GM18511 (cell line): Measurements from ENCODE around the gene MLYCD.

Experiments
- ATAC-seq: cut with Tn5 transposase; IDR thresholded peaks from one replicate; pipeline ENCODE4 v1.9.1; 2021; ENCODE audit warnings: mild to moderate bottlenecking, moderate library complexity; ENCODE audit not compliant: unreplicated experiment

Gene MLYCD

DNA sequence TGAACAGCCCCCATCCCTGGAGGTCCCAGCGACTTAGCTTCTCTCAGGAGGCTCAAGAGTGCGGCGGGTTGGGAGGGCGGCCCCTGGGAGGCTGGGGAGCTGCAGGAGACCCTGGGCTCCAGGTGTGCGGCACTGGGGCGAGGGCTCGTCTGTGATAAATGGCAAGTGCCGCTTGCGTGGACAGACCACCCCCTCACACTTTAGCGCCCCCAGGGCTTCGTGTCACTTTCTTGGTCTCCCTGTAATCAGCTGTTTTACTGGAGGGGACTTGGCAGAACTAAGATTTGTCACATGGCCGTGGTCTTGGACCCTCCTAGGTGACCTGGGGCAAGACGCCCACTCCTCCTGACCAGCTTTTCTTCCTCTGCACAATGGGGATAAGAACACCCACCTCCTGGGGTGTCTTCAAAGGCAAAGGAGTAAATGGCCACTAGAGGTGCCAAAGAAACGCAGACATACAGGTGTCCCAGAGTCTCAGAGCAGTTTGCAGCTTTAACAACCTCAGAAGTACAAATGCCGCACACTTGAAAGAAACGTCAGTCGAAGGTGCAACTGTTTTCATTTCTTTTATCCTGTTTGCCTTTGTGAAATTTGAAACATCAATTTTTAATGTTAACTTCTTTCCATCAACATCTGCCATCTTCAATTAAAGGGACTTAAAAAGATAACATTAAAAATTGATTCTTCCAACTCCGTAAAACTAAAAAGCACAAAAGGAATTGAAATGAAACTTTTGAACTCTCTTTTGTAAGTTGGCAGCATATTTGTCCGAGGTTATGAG is 55.1 kb downstream of the MLYCD start:
- ATAC-seq = no peak

DNA sequence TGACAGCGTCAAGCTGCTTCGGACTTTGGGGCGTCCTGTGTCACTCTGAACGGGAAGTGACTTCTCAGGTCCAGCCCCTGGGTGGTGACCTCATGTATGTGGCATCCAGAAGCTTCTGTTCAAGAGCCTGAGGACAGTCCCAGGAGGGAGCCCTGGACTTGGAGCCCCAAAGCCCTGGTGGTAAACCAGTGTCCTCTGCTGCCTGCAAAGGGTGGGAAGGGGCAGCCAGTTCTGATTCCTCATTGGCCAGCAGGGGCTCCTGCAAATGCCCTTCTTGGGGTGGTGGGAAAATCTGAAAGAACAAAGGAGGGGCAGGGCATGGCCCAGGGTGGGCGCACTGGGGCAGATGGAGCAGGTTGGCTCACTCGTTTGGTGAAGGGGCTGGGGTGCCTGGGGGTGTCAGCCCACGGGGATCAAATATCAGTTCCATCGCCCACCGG is 55.7 kb downstream of the MLYCD start:
- ATAC-seq = no peak

DNA sequence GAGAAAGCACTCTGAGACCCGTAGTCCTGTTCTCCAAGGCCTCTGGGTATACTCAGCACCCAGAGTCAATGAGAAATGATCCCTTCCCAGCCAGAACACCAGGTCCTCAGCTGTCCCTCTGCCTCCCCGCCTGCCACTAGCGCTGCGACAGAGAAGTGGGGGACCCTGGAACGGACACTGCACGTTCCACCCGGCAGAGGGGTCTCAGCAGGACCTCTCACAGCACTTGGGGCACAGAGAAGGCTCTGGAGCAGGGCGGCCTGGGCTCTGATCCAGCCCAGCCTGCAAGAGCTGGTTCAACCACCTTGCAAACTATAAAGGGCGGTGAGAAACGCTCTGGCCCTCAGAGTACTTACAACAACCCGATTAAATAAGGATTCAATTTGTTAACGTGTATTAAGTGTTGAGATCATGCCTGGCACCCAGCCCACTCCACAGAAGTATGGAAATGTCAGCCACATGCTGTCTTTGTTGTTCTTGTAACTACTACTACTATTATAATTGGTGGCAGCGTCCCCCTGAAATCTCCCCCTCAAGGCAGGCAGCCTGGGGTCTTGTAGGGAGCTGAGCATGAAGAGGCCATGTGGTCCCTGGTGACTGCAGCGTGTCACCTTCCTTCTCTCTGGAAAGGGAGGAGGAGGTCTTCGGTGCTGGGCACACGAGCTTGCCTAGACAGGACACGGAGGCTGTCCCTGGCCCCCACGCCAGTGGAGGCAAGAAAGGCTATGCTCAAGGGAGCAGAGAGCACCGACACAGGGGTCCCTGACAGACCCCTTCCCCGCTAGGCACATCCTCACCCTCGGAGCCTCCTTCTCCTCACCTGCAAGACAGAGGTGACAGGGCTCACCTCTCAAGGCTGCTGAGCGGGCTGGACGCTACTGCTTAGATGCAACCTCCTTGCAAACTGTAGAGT is 56.6 kb downstream of the MLYCD start:
- no peak for ATAC-seq

DNA sequence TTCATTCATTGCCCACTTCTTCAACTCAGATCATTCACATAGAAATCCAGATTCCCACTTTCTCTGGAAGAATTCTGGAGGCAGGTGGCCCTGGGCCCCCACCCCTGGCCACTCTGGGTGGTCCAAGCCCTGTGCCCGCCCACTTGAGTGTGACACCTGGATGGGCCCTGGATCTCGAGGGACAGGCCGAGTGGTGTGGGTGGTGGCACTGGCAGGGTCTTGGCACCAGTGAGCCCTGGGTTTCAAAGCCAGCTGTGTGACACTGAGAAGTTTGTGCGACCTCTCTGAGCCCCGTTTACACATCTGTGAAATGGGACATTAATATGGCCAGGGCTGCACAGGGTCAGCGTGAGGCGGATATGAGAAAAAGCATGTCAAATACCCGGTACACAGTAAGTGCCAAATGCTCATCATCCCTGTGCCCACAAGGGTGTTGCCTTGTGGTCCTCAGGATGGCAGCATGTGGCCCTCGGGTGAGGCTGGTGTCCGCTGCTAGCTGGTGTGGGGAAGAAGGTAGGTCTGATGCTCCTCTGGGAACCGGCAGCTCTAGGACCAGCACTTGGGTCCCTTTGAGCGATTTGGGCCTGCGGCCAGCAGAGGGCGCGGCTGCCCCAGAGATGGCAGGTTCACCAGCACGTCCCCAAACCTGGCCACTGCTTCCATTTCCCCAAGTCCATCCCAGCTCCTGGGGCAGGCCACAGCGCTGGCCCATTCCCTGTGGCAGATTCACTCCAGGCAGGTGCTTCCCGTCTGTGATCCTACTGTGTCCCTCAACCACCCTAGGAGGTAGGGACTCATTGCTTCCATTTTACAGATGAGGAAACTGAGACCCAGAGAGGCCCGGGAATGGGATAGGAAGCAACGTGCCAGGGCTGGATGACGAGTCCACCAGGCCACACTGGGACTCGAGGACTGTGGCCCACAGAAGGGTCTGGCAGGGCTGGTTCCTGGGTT is 57.7 kb downstream of the MLYCD start:
- peak; percentile 50 for ATAC-seq

DNA sequence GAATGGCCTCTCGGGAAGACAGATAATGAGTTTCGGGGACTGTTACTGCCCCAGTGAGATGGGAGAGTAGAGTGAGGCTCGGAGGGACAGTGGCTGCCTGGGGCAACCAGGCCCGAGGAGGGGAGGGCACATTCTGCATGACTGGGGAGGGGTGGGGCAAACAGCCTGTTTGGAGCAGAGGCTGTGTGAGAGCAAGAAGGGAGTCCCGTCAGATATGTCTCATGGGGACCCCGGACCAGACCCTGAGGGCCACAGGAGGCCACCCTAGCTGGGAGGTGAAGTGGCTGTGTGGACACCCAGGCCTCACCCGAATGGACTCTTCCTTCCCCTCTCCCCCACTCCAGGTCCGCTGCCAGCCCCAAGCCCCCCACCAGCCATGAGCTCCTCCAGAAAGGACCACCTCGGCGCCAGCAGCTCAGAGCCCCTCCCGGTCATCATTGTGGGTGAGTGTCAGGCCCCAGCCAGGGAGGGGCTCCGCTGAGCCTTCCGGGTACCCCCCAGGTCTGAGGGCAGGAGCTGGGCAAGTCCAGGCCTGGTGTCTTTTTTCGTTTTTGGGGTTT is 58.5 kb downstream of the MLYCD start:
- no peak for ATAC-seq

DNA sequence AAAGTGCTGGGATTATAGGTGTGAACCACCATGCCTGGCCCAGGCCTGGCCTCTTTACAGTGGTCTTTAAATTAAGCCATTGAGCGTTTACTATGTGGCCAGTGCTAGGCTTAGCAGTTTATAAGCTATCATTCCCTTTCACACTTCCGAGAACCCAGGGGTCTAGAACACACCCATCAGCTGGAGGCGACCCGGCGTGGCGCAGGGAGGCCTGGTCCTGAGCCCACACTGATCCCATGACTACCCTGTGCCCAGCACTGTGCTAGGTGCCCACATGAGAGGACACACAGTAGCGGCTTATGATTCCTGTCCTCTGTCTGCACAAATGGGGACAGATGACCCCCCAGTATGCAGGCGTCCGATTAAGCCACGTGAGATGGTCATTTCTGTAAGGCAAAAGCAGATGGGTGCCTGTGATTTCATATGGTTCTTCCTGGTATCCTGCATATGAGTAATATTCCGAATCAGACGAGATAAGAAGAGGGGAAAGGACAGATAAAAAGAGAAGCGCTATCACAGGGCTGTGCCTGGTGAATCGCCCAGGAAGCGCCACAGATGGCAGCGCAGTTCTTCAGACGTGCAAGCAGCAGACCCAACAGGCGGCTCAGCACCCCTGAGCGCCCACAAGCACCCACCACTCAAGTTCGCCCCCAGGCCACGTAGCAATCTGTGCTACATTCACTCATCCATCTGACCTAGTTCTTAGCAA is 59.4 kb downstream of the MLYCD start:
- ATAC-seq = no peak

DNA sequence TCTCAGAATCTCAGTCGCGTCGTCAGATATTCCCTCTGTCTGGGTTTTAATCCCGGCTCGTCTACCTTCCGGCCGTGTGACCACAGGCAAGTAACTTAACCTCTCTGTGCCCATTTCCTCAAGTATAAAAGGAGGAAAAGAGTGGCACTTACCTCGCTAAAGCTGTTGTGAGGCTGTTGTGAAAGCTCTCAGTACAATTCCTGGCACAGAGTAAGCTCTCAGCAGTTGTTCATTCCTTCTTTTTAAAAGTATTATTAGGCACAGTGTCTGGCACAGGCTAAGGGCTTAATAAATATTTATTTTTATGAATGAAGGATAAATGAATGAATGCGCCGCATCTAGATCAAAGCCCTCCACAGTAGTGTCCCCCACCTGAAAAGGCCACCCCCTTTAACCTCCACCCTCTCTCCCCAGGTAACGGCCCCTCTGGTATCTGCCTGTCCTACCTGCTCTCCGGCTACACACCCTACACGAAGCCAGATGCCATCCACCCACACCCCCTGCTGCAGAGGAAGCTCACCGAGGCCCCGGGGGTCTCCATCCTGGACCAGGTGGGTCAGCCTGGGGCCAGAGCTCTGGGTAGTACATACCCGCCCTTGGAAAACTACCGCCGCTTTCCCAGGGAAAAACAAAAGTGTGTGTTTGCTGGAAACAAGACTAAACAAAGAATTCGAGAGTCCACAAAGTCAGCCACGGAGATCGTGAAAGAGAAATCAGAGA is 60.1 kb downstream of the MLYCD start:
- no peak for ATAC-seq

DNA sequence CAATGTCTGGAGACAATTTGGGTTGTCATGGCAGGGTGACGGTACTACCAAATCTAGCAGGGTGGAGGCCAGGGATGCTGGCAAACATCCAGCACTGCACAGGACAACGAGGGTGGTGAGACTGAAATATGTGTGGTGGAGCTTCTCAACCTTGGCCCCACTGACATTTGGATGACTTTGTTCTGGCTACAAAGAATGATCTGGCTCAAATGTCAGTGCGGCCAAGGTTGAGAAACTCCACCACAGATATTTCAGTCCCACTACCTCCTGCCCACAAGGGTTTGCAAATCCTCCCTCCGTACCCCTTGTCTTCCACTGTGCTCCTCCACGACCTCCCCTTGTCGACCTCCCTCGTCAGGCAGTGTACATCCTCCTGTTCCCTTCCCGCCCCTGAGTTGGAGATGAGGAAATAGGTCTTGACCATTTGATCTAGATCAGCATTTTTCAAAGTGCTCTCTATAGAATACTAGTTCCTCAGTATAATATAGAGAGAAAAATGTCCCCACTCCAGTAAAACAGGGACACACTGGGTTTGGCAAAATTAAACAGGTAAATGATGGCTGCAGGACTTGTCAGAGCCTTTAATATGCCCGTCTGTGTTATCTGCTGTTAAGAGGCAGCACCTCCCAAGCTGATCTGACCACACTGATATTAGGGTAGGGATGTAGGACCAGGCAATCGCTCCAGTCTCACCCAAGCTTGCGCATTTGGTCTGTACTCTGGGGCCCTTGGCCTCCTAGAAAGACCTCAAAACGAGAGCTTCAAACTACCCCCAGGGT is 60.9 kb downstream of the MLYCD start:
- ATAC-seq = no peak

DNA sequence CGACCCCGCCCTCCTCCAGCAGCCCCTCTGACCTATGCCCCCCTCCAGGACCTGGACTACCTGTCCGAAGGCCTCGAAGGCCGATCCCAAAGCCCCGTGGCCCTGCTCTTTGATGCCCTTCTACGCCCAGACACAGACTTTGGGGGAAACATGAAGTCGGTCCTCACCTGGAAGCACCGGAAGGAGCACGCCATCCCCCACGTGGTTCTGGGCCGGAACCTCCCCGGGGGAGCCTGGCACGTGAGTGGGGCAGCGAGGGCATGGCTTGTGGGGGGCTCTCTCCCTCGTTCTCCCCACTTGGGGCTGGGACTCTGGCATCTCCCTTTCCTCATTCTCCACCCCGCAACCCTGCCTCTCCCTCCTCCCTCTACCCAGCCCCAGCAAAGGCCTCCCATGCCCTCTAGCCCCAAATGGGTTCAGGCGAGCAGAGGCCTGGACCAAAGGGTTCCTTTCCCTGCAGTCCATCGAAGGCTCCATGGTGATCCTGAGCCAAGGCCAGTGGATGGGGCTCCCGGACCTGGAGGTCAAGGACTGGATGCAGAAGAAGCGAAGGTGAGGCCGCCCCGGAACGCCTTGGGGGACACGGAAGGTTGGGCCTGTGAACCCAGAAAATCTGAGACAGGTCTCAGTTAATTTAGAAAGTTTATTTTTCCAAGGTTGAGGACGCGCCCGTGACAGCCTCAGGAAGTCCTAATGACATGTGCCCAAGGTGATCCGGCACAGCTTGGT is 61.8 kb downstream of the MLYCD start:
- ATAC-seq = no peak

DNA sequence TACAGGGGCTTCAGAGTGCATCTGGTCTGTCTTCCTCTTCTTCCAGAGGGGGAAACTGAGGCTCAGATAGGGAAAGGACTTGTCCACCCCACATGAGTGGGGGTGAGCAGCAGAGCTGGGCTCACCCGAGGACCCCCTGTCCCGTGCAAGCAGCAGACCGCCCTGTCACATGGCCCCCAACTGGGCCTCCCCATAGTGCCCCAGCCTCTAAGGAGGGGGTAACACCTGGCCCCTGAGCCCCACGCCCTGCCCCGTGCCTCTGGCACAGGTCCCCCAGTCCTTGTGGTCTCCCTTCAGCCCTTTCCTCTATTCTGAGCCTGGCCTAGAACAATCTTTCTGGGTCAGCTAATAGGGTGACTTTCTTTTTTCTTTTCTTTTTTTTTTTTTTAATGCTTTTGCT is 62.7 kb downstream of the MLYCD start:
- no peak for ATAC-seq

DNA sequence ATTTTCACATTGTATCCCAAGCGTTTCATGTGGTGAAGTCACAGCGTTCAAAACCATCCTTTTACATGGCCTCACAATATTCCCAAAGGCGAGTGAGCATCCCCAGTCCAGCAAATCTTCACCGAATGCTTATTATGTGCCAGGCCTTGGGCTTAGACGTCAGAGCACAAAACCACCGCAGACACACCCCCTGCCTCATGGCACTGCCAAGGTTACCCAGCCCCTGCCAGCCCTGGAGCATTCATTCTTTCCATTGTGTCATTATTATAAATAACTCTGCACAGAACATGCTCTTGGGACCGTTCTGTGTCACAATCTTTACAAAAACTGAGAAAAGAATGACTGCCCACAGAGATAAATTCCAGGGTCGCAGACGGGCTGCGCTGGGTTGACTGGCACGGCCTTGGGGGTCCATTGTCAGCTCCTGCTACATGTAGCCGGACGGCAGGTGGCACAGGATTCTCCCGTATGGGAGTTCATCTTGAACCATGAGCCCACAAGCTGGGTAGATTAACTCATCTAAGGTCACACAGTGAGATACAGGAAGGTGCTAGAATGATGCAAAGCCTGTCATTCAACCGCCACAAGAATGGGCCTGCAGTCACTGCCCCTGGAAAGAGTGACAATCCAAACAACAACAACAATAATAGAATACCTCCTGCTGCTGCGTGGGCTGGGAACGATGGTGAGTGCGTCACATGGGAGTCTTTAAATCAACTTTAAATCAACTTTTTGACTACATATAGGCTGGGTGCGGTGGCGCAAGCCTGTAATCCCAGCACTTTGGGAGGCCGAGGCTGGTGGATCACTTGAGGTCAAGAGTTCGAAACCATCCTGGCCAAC is 64.6 kb downstream of the MLYCD start:
- no peak for ATAC-seq

DNA sequence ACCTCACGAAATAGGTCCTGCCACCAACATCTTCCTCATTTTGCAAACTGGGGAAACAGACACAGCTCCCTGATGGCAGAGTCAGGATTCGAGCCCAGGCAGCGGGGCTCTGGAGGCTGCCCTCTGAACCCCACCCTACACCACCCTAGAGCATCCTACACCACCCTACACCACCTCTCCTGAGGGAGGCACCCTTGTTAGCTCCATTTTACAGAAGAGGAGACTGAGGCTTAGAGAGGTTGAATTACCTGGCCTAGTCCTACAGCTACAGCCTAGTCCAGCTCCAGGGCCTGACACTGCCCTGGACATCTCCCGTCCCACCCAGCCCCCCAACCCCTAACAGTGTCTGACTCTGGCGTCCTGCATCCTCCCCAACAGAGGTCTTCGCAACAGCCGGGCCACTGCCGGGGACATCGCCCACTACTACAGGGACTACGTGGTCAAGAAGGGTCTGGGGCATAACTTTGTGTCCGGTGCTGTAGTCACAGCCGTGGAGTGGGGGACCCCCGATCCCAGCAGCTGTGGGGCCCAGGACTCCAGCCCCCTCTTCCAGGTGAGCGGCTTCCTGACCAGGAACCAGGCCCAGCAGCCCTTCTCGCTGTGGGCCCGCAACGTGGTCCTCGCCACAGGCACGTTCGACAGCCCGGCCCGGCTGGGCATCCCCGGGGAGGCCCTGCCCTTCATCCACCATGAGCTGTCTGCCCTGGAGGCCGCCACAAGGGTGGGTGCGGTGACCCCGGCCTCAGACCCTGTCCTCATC is 65.9 kb downstream of the MLYCD start:
- ATAC-seq = no peak

DNA sequence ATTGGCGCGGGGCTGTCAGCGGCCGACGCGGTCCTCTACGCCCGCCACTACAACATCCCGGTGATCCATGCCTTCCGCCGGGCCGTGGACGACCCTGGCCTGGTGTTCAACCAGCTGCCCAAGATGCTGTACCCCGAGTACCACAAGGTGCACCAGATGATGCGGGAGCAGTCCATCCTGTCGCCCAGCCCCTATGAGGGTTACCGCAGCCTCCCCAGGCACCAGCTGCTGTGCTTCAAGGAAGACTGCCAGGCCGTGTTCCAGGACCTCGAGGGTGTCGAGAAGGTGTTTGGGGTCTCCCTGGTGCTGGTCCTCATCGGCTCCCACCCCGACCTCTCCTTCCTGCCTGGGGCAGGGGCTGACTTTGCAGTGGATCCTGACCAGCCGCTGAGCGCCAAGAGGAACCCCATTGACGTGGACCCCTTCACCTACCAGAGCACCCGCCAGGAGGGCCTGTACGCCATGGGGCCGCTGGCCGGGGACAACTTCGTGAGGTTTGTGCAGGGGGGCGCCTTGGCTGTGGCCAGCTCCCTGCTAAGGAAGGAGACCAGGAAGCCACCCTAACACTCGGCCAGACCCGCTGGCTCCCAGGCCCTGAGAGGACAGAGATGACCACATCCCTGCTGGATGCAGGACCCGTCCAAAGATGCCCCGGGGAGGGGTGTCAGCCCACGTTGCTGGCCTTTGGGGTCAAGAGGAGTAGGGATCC is 66.7 kb downstream of the MLYCD start:
- ATAC-seq = no peak

DNA sequence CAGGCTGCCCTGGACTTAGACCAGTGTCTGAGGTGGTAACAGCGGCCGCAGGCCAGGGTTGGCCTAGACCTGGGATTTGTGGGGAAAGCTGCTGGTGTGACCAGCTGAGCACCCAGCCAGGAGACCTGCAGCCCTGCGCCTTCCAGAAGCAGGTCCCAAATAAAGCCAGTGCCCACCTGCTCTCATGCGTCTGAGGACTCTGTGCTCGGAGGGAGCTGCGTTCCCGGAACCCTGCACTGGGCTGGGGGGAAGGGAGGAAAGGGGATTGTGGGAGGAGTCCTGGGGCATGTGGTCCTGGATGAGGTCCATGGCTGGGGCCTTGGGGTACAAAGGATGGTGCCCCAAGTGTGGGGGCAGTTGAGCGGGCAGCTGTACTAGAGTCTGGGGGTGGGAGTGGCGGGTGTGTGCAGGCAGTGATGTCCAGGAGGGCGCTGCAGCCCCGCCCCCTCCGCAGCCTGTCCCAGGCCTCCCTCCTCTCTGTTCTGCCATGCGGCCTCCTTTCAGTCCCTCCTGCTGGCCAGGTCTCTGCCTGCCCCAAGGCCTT is 67.3 kb downstream of the MLYCD start:
- no peak for ATAC-seq

DNA sequence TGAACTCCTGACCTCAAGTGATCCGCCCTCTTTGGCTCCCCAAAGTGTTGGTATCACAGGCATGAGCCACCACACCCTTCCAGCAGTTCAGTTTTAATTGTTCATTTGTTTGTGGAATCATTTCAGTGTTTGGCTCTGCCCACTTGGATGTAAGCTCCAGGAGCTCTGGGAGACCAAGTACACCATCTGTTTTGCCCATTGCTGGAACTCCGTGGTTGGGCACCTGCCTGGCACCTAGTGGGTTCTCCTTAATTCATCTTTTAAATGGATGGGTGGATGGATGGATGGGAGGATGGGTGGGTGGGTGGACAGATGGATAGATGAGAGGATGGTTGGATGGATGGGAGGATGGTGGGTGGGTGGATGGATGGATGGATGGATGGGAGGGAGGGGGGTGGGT is 68.2 kb downstream of the MLYCD start:
- no peak for ATAC-seq
